Karpas-422 (cell line): ENCODE measurements around the gene SEZ6. TPM values are rescaled to one million over a fixed set of nuclear protein-coding genes. Genes with fewer than 3 reads are reported as not detected.
A peak's percentile ranks its signal among the peaks of the same experiment; 100 is the strongest.

Experiments
- DNase-seq: peaks from one replicate; pipeline ENCODE4 v3.0.0-alpha.2; 2015
- H2AFZ ChIP-seq: fragments of 200-600 bp; sonication (generic); 2 replicates; pipeline ENCODE4 v1.6.1; 2014; ENCODE audit warnings: antibody characterized with exemption, low read length, mixed read lengths
- H3K27ac ChIP-seq: fragments of 200-600 bp; sonication (generic); 2 replicates; pipeline ENCODE4 v1.5.1; 2014; ENCODE audit warnings: mild to moderate bottlenecking, low read length, moderate library complexity
- H3K27me3 ChIP-seq: fragments of 200-600 bp; sonication (generic); 2 replicates; pipeline ENCODE4 v1.6.1; 2014; ENCODE audit warnings: low read length, mixed read lengths
- H3K36me3 ChIP-seq: fragments of 200-600 bp; sonication (generic); 2 replicates; pipeline ENCODE4 v1.6.1; 2014; ENCODE audit warnings: low read length, mixed read lengths; ENCODE audit not compliant: insufficient read depth
- H3K4me1 ChIP-seq: fragments of 200-600 bp; sonication (generic); 2 replicates; pipeline ENCODE4 v1.6.1; 2014; ENCODE audit warnings: mild to moderate bottlenecking, low read length, mixed read lengths
- H3K4me2 ChIP-seq: fragments of 200-600 bp; sonication (generic); 2 replicates; pipeline ENCODE4 v1.6.1; 2014; ENCODE audit warnings: low read length, low read depth, mild to moderate bottlenecking; ENCODE audit not compliant: poor library complexity, severe bottlenecking
- H3K4me3 ChIP-seq: fragments of 200-600 bp; sonication (generic); 2 replicates; pipeline ENCODE4 v1.5.1; 2014; ENCODE audit warnings: mild to moderate bottlenecking, antibody characterized with exemption, low read length, mixed read lengths
- H3K79me2 ChIP-seq: fragments of 200-600 bp; sonication (generic); 2 replicates; pipeline ENCODE4 v1.6.1; 2014; ENCODE audit warnings: mild to moderate bottlenecking, low read length, mixed read lengths
- H3K9ac ChIP-seq: fragments of 200-600 bp; sonication (generic); 2 replicates; pipeline ENCODE4 v1.6.0; 2014; ENCODE audit warnings: low read length
- H3K9me2 ChIP-seq: fragments of 200-600 bp; sonication (generic), shearing (Covaris generic); replicated peaks from 2 replicates; pipeline ENCODE4 v1.6.0; 2014; ENCODE audit warnings: mild to moderate bottlenecking, low read length, moderate library complexity; ENCODE audit not compliant: insufficient read depth
- H3K9me3 ChIP-seq: fragments of 300-700, 200-600 bp; sonication (generic); 2 replicates; pipeline ENCODE4 v1.6.1; 2014; ENCODE audit warnings: low read length, mixed read lengths
- H4K20me1 ChIP-seq: fragments of 200-600 bp; sonication (generic); 2 replicates; pipeline ENCODE4 v1.6.1; 2014; ENCODE audit warnings: mild to moderate bottlenecking, antibody characterized with exemption, low read length, low read depth; ENCODE audit not compliant: insufficient read depth
- total RNA-seq: library from RNA; depleted of rRNA; stranded (reverse); fragments of >200 nt; shearing (Covaris generic); gene quantifications from 2 replicates; pipeline ENCODE4 v1.2.3, GENCODE V29; 2014; ENCODE audit warnings: low replicate concordance

Gene SEZ6
- total RNA-seq, 1 experiment from 2014 or later, result not detected

- H3K4me1 ChIP-seq, result peaks cover 3% of the 10 kb centered on the region
- DNase-seq, result no peak
- no peaks in the 10 kb centered on the region for H3K79me2 ChIP-seq
- H3K4me3 ChIP-seq, result no peak overlapping the region
- no peaks in the 10 kb centered on the region for H4K20me1 ChIP-seq
- no peak overlapping the region for H3K9ac ChIP-seq
- H3K9me2 ChIP-seq, result no peaks in the 10 kb centered on the region
- H2AFZ ChIP-seq, result no peak overlapping the region
- no peak overlapping the region for H3K27ac ChIP-seq
- H3K4me2 ChIP-seq, result no peak overlapping the region
- H3K9me3 ChIP-seq, result no peaks in the 10 kb centered on the region
- H3K36me3 ChIP-seq, result no peaks in the 10 kb centered on the region
- H3K27me3 ChIP-seq, result no peaks in the 10 kb centered on the region
These were observed 22.3 kb downstream of the SEZ6 start for GRCh38 chr17:28983286-28984230.

GRCh38 chr17:28982131-28982793 is 23.6 kb downstream of the SEZ6 start:
- Histone ChIP-seq H3K27ac (no peak overlapping the region), H3K4me2 (no peak overlapping the region), H3K4me3 (no peak overlapping the region), H3K9ac (no peak overlapping the region), H3K9me3 (no peaks in the 10 kb centered on the region), H3K9me2 (no peaks in the 10 kb centered on the region), H3K79me2 (no peaks in the 10 kb centered on the region), H4K20me1 (no peaks in the 10 kb centered on the region), H2AFZ (no peak overlapping the region), H3K4me1 (no peaks in the 10 kb centered on the region), H3K36me3 (no peaks in the 10 kb centered on the region), H3K27me3 (no peaks in the 10 kb centered on the region)
- peak; percentile 56 for DNase-seq

- Histone ChIP-seq H4K20me1 (no peaks in the 10 kb centered on the region), H3K79me2 (no peaks in the 10 kb centered on the region), H3K27ac (no peak overlapping the region), H3K9me2 (no peaks in the 10 kb centered on the region), H3K4me3 (no peak overlapping the region), H3K4me2 (no peak overlapping the region), H3K4me1 (no peaks in the 10 kb centered on the region), H3K27me3 (no peaks in the 10 kb centered on the region), H3K36me3 (no peaks in the 10 kb centered on the region), H2AFZ (no peak overlapping the region), H3K9ac (no peak overlapping the region), H3K9me3 (no peaks in the 10 kb centered on the region)
- no peak for DNase-seq
These were observed 27.4 kb downstream of the SEZ6 start for GRCh38 chr17:28978356-28978964.

GRCh38 chr17:28977659-28978355 is 28.0 kb downstream of the SEZ6 start:
- Histone ChIP-seq H3K9me3 (no peaks in the 10 kb centered on the region), H3K9ac (no peak overlapping the region), H3K4me3 (no peak overlapping the region), H3K4me1 (no peaks in the 10 kb centered on the region), H3K4me2 (no peak overlapping the region), H3K27ac (no peak overlapping the region), H3K27me3 (no peaks in the 10 kb centered on the region), H4K20me1 (no peaks in the 10 kb centered on the region), H2AFZ (no peak overlapping the region), H3K36me3 (no peaks in the 10 kb centered on the region), H3K79me2 (no peaks in the 10 kb centered on the region), H3K9me2 (no peaks in the 10 kb centered on the region)
- no peak for DNase-seq

- DNase-seq, result no peak
- H3K36me3 ChIP-seq, result no peaks in the 10 kb centered on the region
- H3K4me3 ChIP-seq, result no peak overlapping the region
- H3K4me2 ChIP-seq, result no peak overlapping the region
- H3K79me2 ChIP-seq, result no peaks in the 10 kb centered on the region
- H3K9me3 ChIP-seq, result no peaks in the 10 kb centered on the region
- H4K20me1 ChIP-seq, result no peaks in the 10 kb centered on the region
- no peaks in the 10 kb centered on the region for H3K4me1 ChIP-seq
- no peak overlapping the region for H3K27ac ChIP-seq
- no peaks in the 10 kb centered on the region for H3K9me2 ChIP-seq
- no peaks in the 10 kb centered on the region for H3K27me3 ChIP-seq
- no peak overlapping the region for H3K9ac ChIP-seq
- no peak overlapping the region for H2AFZ ChIP-seq
These were observed 30.2 kb downstream of the SEZ6 start for GRCh38 chr17:28975646-28976045.

DNA sequence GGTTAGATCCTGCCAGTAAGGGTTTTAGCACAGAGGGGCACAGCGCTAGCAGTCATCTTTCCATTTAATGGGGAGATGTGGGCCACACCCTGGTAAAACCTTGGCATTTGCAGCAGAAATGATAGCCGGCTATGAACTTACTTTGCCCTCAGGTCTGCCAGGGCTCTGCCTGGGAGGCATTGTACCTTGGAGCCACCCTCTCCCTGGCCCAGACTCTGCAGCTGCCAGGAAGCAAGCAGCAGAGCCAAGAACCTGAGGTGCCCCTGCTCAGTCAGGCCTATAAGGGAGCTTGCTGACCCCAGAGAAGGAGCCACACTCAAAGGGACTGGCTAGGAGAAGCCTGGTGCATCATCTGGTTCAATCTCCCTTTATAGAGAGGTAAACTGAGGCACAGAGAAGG is 30.8 kb downstream of the SEZ6 start:
- Histone ChIP-seq H3K9me2 (no peaks in the 10 kb centered on the region), H3K79me2 (no peaks in the 10 kb centered on the region), H3K27me3 (no peaks in the 10 kb centered on the region), H2AFZ (no peak overlapping the region), H3K4me2 (no peak overlapping the region), H3K9me3 (no peaks in the 10 kb centered on the region), H3K27ac (no peak overlapping the region), H4K20me1 (no peaks in the 10 kb centered on the region), H3K9ac (no peak overlapping the region), H3K4me1 (no peaks in the 10 kb centered on the region), H3K36me3 (no peaks in the 10 kb centered on the region), H3K4me3 (no peak overlapping the region)
- DNase-seq, result no peak

GRCh38 chr17:28974451-28974850 is 31.4 kb downstream of the SEZ6 start:
- no peak overlapping the region for H3K4me3 ChIP-seq
- no peaks in the 10 kb centered on the region for H3K79me2 ChIP-seq
- DNase-seq, result no peak
- H3K27me3 ChIP-seq, result no peaks in the 10 kb centered on the region
- no peak overlapping the region for H3K9ac ChIP-seq
- no peak overlapping the region for H3K4me2 ChIP-seq
- no peaks in the 10 kb centered on the region for H3K36me3 ChIP-seq
- H4K20me1 ChIP-seq, result no peaks in the 10 kb centered on the region
- H3K27ac ChIP-seq, result no peak overlapping the region
- H3K4me1 ChIP-seq, result no peaks in the 10 kb centered on the region
- H3K9me2 ChIP-seq, result no peaks in the 10 kb centered on the region
- H2AFZ ChIP-seq, result no peak overlapping the region
- no peaks in the 10 kb centered on the region for H3K9me3 ChIP-seq

- H3K4me1 ChIP-seq, result no peaks in the 10 kb centered on the region
- no peak overlapping the region for H3K4me2 ChIP-seq
- no peaks in the 10 kb centered on the region for H4K20me1 ChIP-seq
- H3K9ac ChIP-seq, result no peak overlapping the region
- H3K4me3 ChIP-seq, result no peak overlapping the region
- H3K27me3 ChIP-seq, result no peaks in the 10 kb centered on the region
- H3K9me3 ChIP-seq, result no peaks in the 10 kb centered on the region
- H3K79me2 ChIP-seq, result no peaks in the 10 kb centered on the region
- H3K27ac ChIP-seq, result no peak overlapping the region
- no peaks in the 10 kb centered on the region for H3K9me2 ChIP-seq
- no peaks in the 10 kb centered on the region for H3K36me3 ChIP-seq
- H2AFZ ChIP-seq, result no peak overlapping the region
- DNase-seq, result no peak
These were observed 32.4 kb downstream of the SEZ6 start for GRCh38 chr17:28973425-28973824.
